ENCODE results near the gene PLA2G4D. TPM values are rescaled to one million over a fixed set of nuclear protein-coding genes. Genes with fewer than 3 reads are reported as not detected.

PLA2G4D gene
- total RNA-seq, 1 experiment from 2014 or later = not detected

- H3K27me3 ChIP-seq (replicated peaks; ENCODE audit: insufficient read depth, low read depth, low read length, poor library complexity) = no peaks in the 10 kb centered on the region
- no TSS peak for BruUV-seq (replicated peaks)
- ChIA-PET POLR2A (ENCODE audit: low non-redundant PET) (no interaction called here), CTCF (no interaction called here)
- no peak for DNase-seq (ENCODE audit: low spot score)
- peaks cover 7% of the 10 kb centered on the region for H3K4me1 ChIP-seq (ENCODE audit: insufficient read depth, low read length, poor library complexity, severe bottlenecking)
- intact Hi-C loops (cut with micrococcal nuclease; ENCODE audit: unreplicated experiment) = loop anchor here (2.0 kb wide), 1 partner anchor 70 kb away; no protein-coding TSS in a partner anchor
- H3K9me3 ChIP-seq (ENCODE audit: low read depth, low read length, poor library complexity, severe bottlenecking) = no peaks in the 10 kb centered on the region
- no peak overlapping the region for H3K27ac ChIP-seq (ENCODE audit: low read depth, low read length, poor library complexity, severe bottlenecking)
- no peak for TF ChIP-seq CTCF (conservative IDR thresholded peaks at IDR 0.05; ENCODE audit: low read depth, low read length)
- TF ChIP-seq EZH2 (IDR thresholded peaks at IDR 0.05; ENCODE audit: borderline replicate concordance, low read depth, low read length, poor library complexity, severe bottlenecking) = no peak
- no peaks in the 10 kb centered on the region for H3K36me3 ChIP-seq (ENCODE audit: insufficient read depth, low read length, poor library complexity, severe bottlenecking)
- no peak overlapping the region for H3K4me3 ChIP-seq (ENCODE audit: low read depth, low read length, poor library complexity, severe bottlenecking)
Measured at GRCh38 chr15:42136513-42136912, 42.2 kb upstream of the PLA2G4D start.

GRCh38 chr15:42135351-42135750 is 41.0 kb upstream of the PLA2G4D start:
- intact Hi-C loops (cut with micrococcal nuclease; ENCODE audit: unreplicated experiment) = no loop called here
- TF ChIP-seq CTCF (conservative IDR thresholded peaks at IDR 0.05; ENCODE audit: low read depth, low read length) (no peak), EZH2 (IDR thresholded peaks at IDR 0.05; ENCODE audit: borderline replicate concordance, low read depth, low read length, poor library complexity, severe bottlenecking) (no peak)
- Histone ChIP-seq H3K4me1 (ENCODE audit: insufficient read depth, low read length, poor library complexity, severe bottlenecking) (peaks cover 18% of the 10 kb centered on the region), H3K27ac (ENCODE audit: low read depth, low read length, poor library complexity, severe bottlenecking) (no peak overlapping the region), H3K9me3 (ENCODE audit: low read depth, low read length, poor library complexity, severe bottlenecking) (no peaks in the 10 kb centered on the region), H3K36me3 (ENCODE audit: insufficient read depth, low read length, poor library complexity, severe bottlenecking) (no peaks in the 10 kb centered on the region), H3K4me3 (ENCODE audit: low read depth, low read length, poor library complexity, severe bottlenecking) (no peak overlapping the region), H3K27me3 (replicated peaks; ENCODE audit: insufficient read depth, low read depth, low read length, poor library complexity) (no peaks in the 10 kb centered on the region)
- DNase-seq (ENCODE audit: low spot score) = no peak
- CTCF ChIA-PET = no interaction called here
- POLR2A ChIA-PET (ENCODE audit: low non-redundant PET) = no interaction called here
- no TSS peak for BruUV-seq (replicated peaks)

- no peak for DNase-seq (ENCODE audit: low spot score)
- H3K4me3 ChIP-seq (ENCODE audit: low read depth, low read length, poor library complexity, severe bottlenecking) = no peak overlapping the region
- peaks cover 18% of the 10 kb centered on the region for H3K4me1 ChIP-seq (ENCODE audit: insufficient read depth, low read length, poor library complexity, severe bottlenecking)
- POLR2A ChIA-PET (ENCODE audit: low non-redundant PET) = interaction anchor here (0.6 kb wide), 1 partner anchor 36 kb away, joined by 3 read pairs; no protein-coding TSS in a partner anchor
- H3K27ac ChIP-seq (ENCODE audit: low read depth, low read length, poor library complexity, severe bottlenecking) = no peak overlapping the region
- TF ChIP-seq CTCF (conservative IDR thresholded peaks at IDR 0.05; ENCODE audit: low read depth, low read length) (no peak), EZH2 (IDR thresholded peaks at IDR 0.05; ENCODE audit: borderline replicate concordance, low read depth, low read length, poor library complexity, severe bottlenecking) (no peak)
- BruUV-seq (replicated peaks) = no TSS peak
- CTCF ChIA-PET = no interaction called here
- intact Hi-C loops (cut with micrococcal nuclease; ENCODE audit: unreplicated experiment) = loop anchor here (5.0 kb wide), 2 partner anchors 52 to 147 kb away; no protein-coding TSS in a partner anchor
- H3K36me3 ChIP-seq (ENCODE audit: insufficient read depth, low read length, poor library complexity, severe bottlenecking) = no peaks in the 10 kb centered on the region
- no peaks in the 10 kb centered on the region for H3K27me3 ChIP-seq (replicated peaks; ENCODE audit: insufficient read depth, low read depth, low read length, poor library complexity)
- no peaks in the 10 kb centered on the region for H3K9me3 ChIP-seq (ENCODE audit: low read depth, low read length, poor library complexity, severe bottlenecking)
Measured at GRCh38 chr15:42134617-42135245, 40.4 kb upstream of the PLA2G4D start.

All from A673 (cell line).